Naive thymus-derived CD4-positive, alpha-beta T cell (primary cell): ENCODE results near the gene AJM1. TPM values are rescaled to one million over a fixed set of nuclear protein-coding genes. Genes with fewer than 3 reads are reported as not detected.
"Not testable (repeated sequence)": the region's sequence is repeated elsewhere in the genome, so short reads cannot be mapped to it uniquely, and the experiment has no call there.

Experiments used
- ATAC-seq: fragments of 150-1000 bp; cut with Tn5 transposase; 2 replicates; pipeline ENCODE4 v1.10.0; 2021; ENCODE audit warnings: mild to moderate bottlenecking, moderate library complexity
- CTCF ChIA-PET: fragments of 350-600 bp; sonication (Branson Sonifier 250); formaldehyde crosslinking; loops from one replicate; lab custom pipeline; 2021; ENCODE audit warnings: antibody characterized with exemption; lab: Charles Lee
- POLR2A ChIA-PET: fragments of 350-600 bp; sonication (Branson Sonifier 250); formaldehyde crosslinking; loops from one replicate; lab custom pipeline; 2021; ENCODE audit warnings: antibody characterized with exemption, inconsistent platforms; lab: Charles Lee
- DNase-seq, 9 donors: peaks; one replicate each; pipeline versions ENCODE4 v3.0.0 to v3.0.0-alpha.2; 2020 to 2022; ENCODE audit warnings: mixed read lengths in 1 of 9
- H3K27ac ChIP-seq: one replicate; pipeline ENCODE4 v1.7.0; 2013; ENCODE audit warnings: mild to moderate bottlenecking, low read depth, low read length, moderate library complexity
- H3K27me3 ChIP-seq, 2 donors: one replicate each; pipeline ENCODE4 v1.7.0; 2013; ENCODE audit warnings: low read length in 2 of 2, mild to moderate bottlenecking in 2 of 2, moderate library complexity in 2 of 2; ENCODE audit not compliant: control insufficient read depth in 2 of 2, insufficient read depth in 2 of 2
- H3K36me3 ChIP-seq, 3 experiments: 1 replicate in 2 of 3; 2 replicates in 1 of 3; pipeline ENCODE4 v1.7.0; 2013; ENCODE audit warnings: low read length in 3 of 3, mild to moderate bottlenecking in 3 of 3, moderate library complexity in 1 of 3; ENCODE audit not compliant: insufficient read depth in 3 of 3, control insufficient read depth in 2 of 3
- H3K4me1 ChIP-seq, 2 donors: one replicate each; pipeline ENCODE4 v1.7.0; 2013; ENCODE audit warnings: low read length in 2 of 2, mild to moderate bottlenecking in 2 of 2, moderate library complexity in 1 of 2; ENCODE audit not compliant: control insufficient read depth in 2 of 2, insufficient read depth in 2 of 2
- H3K4me3 ChIP-seq: 2 replicates; pipeline ENCODE4 v1.7.0; 2013; ENCODE audit warnings: mild to moderate bottlenecking, low read length
- H3K9me3 ChIP-seq, 3 experiments: 1 replicate in 2 of 3; 2 replicates in 1 of 3; pipeline ENCODE4 v1.7.0; 2013; ENCODE audit warnings: low read length in 3 of 3; ENCODE audit not compliant: control insufficient read depth in 2 of 3
- H3K27ac Mint-ChIP-seq, 9 donors: one replicate each; pipeline ENCODE4 v1.8.0; 2020 to 2022; ENCODE audit warnings: mixed read lengths in 9 of 9, mild to moderate bottlenecking in 8 of 9, moderate library complexity in 5 of 9, inconsistent platforms in 2 of 9
- H3K27me3 Mint-ChIP-seq, 5 donors: one replicate each; pipeline ENCODE4 v1.8.0; 2021 to 2022; ENCODE audit warnings: mixed read lengths in 5 of 5, mild to moderate bottlenecking in 1 of 5
- H3K36me3 Mint-ChIP-seq, 5 donors: one replicate each; pipeline ENCODE4 v1.8.0; 2020 to 2022; ENCODE audit warnings: mixed read lengths in 5 of 5, mild to moderate bottlenecking in 3 of 5, inconsistent platforms in 1 of 5
- H3K4me1 Mint-ChIP-seq, 7 donors: one replicate each; pipeline ENCODE4 v1.8.0; 2020 to 2022; ENCODE audit warnings: mixed read lengths in 7 of 7, mild to moderate bottlenecking in 3 of 7, inconsistent platforms in 1 of 7
- H3K4me3 Mint-ChIP-seq, 10 donors: one replicate each; pipeline ENCODE4 v1.8.0; 2020 to 2022; ENCODE audit warnings: mild to moderate bottlenecking in 10 of 10, mixed read lengths in 10 of 10, moderate library complexity in 6 of 10, inconsistent platforms in 2 of 10
- H3K9me3 Mint-ChIP-seq, 11 donors: one replicate each; pipeline ENCODE4 v1.8.0; 2020 to 2022; ENCODE audit warnings: mixed read lengths in 11 of 11, mild to moderate bottlenecking in 4 of 11, inconsistent platforms in 1 of 11, moderate library complexity in 1 of 11
- intact Hi-C, 2 donors: fragments of 100-400 bp; cut with micrococcal nuclease; formaldehyde crosslinking; loops; one replicate each; pipeline ENCODE4 v1.15.1; 2023
- polyA plus RNA-seq, 2 donors: library from polyadenylated mRNA; unstranded; fragments of 300-500 nt; fragmentation: Illumina TruSeq; gene quantifications; one replicate each; pipeline ENCODE4 v1.2.3, GENCODE V29; 2021
- total RNA-seq, 6 experiments: library from RNA in 5 of 6; stranded (reverse) in 5 of 6; gene quantifications; 1 replicate in 5 of 6; 2 replicates in 1 of 6; pipeline ENCODE4 v1.2.3 and lab custom pipeline; 2021 to 2026

Gene AJM1
- total RNA-seq (1 to 10 TPM in 3 of 5 experiments, under 1 TPM in 2; 0.81 to 7.5 (median 1.8) TPM), polyA plus RNA-seq (under 1 TPM in 1 of 2 donors, not detected in 1; 0.04 TPM), total RNA-seq (lab: John Stamatoyannopoulos, UW) (1.2 reads per million)

DNA sequence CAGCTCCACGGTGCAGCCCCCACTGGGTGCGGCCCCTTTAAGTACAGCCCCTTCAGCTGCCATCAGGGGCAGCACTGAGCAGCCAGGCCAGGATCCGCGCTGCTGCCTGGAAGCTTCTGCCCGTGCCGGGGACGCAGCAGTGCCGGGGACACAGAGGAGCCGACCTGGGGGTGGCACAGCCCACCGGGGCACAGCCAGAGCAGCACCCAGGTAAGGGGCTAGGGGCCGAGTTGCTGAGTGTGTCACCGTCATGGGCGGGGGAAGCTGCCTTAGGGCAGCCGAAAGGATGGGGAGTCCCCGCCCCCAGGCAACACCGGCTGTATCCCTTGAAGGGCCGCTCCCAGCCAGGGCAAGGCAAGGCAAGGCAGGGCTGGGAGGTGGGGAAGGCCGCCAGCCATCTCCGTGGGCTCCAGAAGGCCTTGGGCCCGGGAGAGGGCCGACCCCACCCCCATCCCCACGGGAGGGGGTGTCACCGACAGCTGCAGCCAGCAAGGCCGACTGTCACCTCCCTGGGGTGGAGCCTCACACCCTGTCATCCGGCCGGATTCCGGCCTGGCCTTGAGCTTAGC, at the start of gene AJM1:
Gene AJM1, plus strand, starts transcription at position 99 of the 569 bp plus-strand sequence. CDS start 1,937 bp downstream, outside the sequence.
- H3K9me3 ChIP-seq, H3K9me3 Mint-ChIP-seq, H3K27me3 ChIP-seq, H3K36me3 Mint-ChIP-seq, H3K27ac ChIP-seq, H3K4me1 ChIP-seq: not testable (repeated sequence)
- DNase-seq (peak; percentile 63 to 82 (median 77)), ATAC-seq (peak; percentile 93)
- intact Hi-C loops = loop anchor here in 1 of 2 donors (1.0 kb wide), 4 partner anchors 44 to 193 kb away; partner anchors contain the start of genes FBXW5 and TRAF2
- Histone ChIP-seq H3K36me3 (peaks cover 0 to 19% (median 0%) of the 10 kb centered on the region in 3 experiments), H3K4me3 (peak within 1 kb of the TSS; percentile 83)
- ChIA-PET CTCF (interaction anchor here (1.0 to 1.1 kb wide), 2 partner anchors 25 to 193 kb away, joined by 3 to 6 read pairs; no protein-coding TSS in a partner anchor), POLR2A (interaction anchor here (0.6 to 1.9 kb wide), 4 partner anchors 40 to 105 kb away, joined by 3 to 7 read pairs (median 4); partner anchors contain the start of gene TRAF2)
- H3K4me3 Mint-ChIP-seq = peak within 1 kb of the TSS; percentile 71 to 94 (median 82)
- H3K27ac Mint-ChIP-seq = peak within 1 kb of the TSS in 2 of 9 donors; percentile 48 to 72
- H3K27me3 Mint-ChIP-seq = peaks cover 0 to 13% (median 0%) of the 10 kb centered on the region in 5 donors
- peaks cover 2 to 19% (median 11%) of the 10 kb centered on the region in 7 donors for H3K4me1 Mint-ChIP-seq

DNA sequence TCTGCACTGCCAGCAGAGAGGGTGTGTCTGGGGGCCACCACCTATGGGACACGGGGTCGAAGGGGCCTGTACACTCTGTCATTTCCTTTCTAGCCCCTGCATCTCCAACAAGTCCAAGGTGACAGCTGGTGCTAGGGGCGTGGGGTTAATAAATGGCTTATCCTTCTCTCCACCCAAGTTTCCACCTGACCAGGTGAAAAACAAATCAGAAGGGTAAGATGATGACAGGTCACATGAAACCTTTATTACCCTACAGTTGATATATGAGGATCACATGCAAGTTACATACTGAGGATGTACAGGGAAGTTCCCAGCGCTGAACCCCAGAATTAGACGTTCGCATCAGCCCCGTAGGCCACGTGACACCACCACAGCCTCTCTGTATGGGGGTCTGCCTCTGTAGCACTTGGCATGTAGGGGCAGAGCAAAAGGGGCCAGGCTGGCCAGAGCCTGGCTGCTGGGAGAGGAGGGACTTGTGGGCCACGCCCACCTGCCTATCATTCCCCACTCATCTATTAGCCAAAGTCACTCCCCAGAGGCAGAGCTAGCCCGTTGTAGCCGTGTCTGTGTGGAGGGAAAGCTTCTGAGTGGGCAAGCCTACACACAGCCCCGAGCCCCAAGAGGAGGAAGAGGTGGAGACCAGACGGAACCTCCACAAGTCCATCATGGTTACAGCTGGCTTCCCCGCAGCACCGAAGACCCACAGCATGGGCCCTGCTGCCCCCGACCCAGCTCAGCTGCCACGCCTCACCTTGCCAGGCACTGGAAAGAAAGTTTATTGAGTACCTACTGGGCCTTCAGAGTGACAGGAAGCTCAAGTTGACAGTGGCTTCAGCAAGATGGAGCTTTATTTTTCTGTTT, 49.0 kb upstream of the AJM1 start:
- DNase-seq = no peak

DNA sequence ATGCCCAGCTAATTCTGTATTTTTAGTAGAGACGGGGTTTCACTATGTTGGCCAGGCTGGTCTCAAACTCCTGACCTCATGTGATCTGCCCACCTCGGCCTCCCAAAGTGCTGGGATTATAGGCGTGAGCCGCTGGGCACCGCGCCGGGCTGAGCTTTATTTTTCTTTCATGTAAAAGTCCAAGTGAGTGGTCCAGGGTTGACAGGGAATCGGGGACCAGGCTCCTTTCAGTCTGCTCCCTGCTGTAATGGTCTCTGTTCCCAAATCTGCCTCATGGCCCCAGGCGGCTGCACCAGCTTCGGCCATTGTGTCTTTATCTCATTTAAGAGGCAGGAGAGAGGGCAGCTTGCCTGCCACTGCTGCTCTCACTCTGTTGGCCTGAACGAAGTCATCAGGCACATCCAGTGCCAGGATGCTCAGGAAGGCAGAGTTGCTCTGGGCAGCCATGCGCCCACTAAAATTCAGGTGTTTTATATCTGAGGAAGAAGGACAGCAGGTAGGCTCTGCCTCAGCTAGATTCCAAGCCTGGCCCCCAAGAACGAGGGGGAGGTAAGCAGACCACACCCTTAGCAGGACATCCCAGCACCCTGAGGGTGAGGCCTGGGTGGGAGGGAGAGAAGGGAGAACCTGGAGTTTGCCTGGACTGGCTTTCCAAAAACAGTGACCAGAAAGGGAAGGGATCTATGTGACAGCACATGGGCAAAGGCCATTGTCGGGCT, 47.8 kb upstream of the AJM1 start:
- H3K4me3 Mint-ChIP-seq = peak overlapping the region in 1 of 10 donors; percentile 45
- peaks cover 0 to 22% (median 0%) of the 10 kb centered on the region in 5 donors for H3K27me3 Mint-ChIP-seq
- ChIA-PET POLR2A (interaction anchor here (5.9 kb wide), 1 partner anchor 12 kb away, joined by 38 read pairs; the partner anchor contains the start of gene RABL6), CTCF (interaction anchor here (1.0 to 2.5 kb wide), 2 partner anchors 12 to 13 kb away, joined by 3 to 9 read pairs; partner anchors contain the start of gene RABL6)
- Histone ChIP-seq H3K27ac (peak overlapping the region; percentile 39), H3K9me3 (no peaks in the 10 kb centered on the region), H3K4me3 (no peak overlapping the region), H3K36me3 (peaks cover 0 to 17% (median 3%) of the 10 kb centered on the region in 3 experiments), H3K4me1 (peaks cover 21 to 31% of the 10 kb centered on the region in 2 donors), H3K27me3 (no peaks in the 10 kb centered on the region)
- H3K36me3 Mint-ChIP-seq = peaks cover 0 to 5% (median 0%) of the 10 kb centered on the region in 5 donors
- DNase-seq = no peak
- intact Hi-C loops = loop anchor here in 1 of 2 donors (5.0 kb wide), 1 partner anchor 658 kb away; no protein-coding TSS in a partner anchor
- ATAC-seq = no peak
- H3K4me1 Mint-ChIP-seq = peaks cover 9 to 40% (median 30%) of the 10 kb centered on the region in 7 donors
- H3K9me3 Mint-ChIP-seq = no peaks in the 10 kb centered on the region
- H3K27ac Mint-ChIP-seq = peak overlapping the region in 3 of 9 donors; percentile 9 to 65 (median 46)

More for the DNA sequence above, 49.0 kb upstream of the AJM1 start:
- H3K27ac Mint-ChIP-seq = peak overlapping the region in 4 of 9 donors; percentile 10 to 56 (median 16)
- peaks cover 0 to 17% (median 3%) of the 10 kb centered on the region in 3 experiments for H3K36me3 ChIP-seq
- CTCF ChIA-PET = interaction anchor here (1.0 to 2.5 kb wide), 3 partner anchors 13 to 399 kb away, joined by 3 to 9 read pairs (median 3); partner anchors contain the start of gene RABL6
- no peak overlapping the region for H3K4me3 ChIP-seq
- POLR2A ChIA-PET = interaction anchor here (5.9 kb wide), 1 partner anchor 13 kb away, joined by 38 read pairs; the partner anchor contains the start of gene RABL6
- H3K36me3 Mint-ChIP-seq = peaks cover 0 to 5% (median 0%) of the 10 kb centered on the region in 5 donors
- H3K27ac ChIP-seq = peak overlapping the region; percentile 91
- H3K4me1 Mint-ChIP-seq = peaks cover 10 to 44% (median 37%) of the 10 kb centered on the region in 7 donors
- intact Hi-C loops = loop anchor here in 1 of 2 donors (5.0 kb wide), 1 partner anchor 659 kb away; no protein-coding TSS in a partner anchor
- ATAC-seq = no peak
- H3K27me3 ChIP-seq = no peaks in the 10 kb centered on the region
- H3K4me1 ChIP-seq = peaks cover 18 to 25% of the 10 kb centered on the region in 2 donors
- H3K9me3 ChIP-seq = no peaks in the 10 kb centered on the region
- H3K9me3 Mint-ChIP-seq = no peaks in the 10 kb centered on the region
- H3K4me3 Mint-ChIP-seq = peak overlapping the region in 6 of 10 donors; percentile 10 to 53 (median 33)
- peaks cover 0 to 18% (median 0%) of the 10 kb centered on the region in 5 donors for H3K27me3 Mint-ChIP-seq

DNA sequence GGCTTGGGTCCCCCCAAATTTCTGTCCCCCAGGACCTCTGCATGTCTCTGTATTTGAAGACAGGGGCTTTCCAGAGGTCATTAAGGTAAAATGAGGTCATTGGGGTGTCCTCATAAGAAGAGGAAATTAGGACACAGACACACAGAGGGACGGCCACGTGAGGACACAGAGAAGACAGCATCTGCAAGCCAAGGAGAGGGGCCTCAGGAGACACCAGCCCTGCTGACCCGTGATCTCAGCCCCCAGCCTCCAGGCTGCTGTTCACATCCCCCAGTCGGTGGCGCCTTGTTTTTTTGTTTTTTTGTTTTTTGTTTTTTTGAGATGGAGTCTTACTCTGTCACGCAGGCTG, 47.3 kb upstream of the AJM1 start:
- peaks cover 25 to 32% of the 10 kb centered on the region in 2 donors for H3K4me1 ChIP-seq
- peak overlapping the region; percentile 39 for H3K27ac ChIP-seq
- no peaks in the 10 kb centered on the region for H3K9me3 Mint-ChIP-seq
- peaks cover 9 to 40% (median 30%) of the 10 kb centered on the region in 7 donors for H3K4me1 Mint-ChIP-seq
- H3K27me3 Mint-ChIP-seq = peaks cover 0 to 23% (median 0%) of the 10 kb centered on the region in 5 donors
- ChIA-PET POLR2A (interaction anchor here (5.9 kb wide), 1 partner anchor 11 kb away, joined by 38 read pairs; the partner anchor contains the start of gene RABL6), CTCF (no interaction called here)
- ATAC-seq = no peak
- peaks cover 0 to 5% (median 0%) of the 10 kb centered on the region in 5 donors for H3K36me3 Mint-ChIP-seq
- peaks cover 0 to 17% (median 3%) of the 10 kb centered on the region in 3 experiments for H3K36me3 ChIP-seq
- no peak overlapping the region for H3K4me3 ChIP-seq
- DNase-seq = no peak
- peak overlapping the region in 1 of 10 donors; percentile 45 for H3K4me3 Mint-ChIP-seq
- H3K9me3 ChIP-seq = no peaks in the 10 kb centered on the region
- H3K27me3 ChIP-seq = no peaks in the 10 kb centered on the region
- intact Hi-C loops = loop anchor here in 1 of 2 donors (5.0 kb wide), 1 partner anchor 657 kb away; no protein-coding TSS in a partner anchor
- H3K27ac Mint-ChIP-seq = peak overlapping the region in 1 of 9 donors; percentile 46

DNA sequence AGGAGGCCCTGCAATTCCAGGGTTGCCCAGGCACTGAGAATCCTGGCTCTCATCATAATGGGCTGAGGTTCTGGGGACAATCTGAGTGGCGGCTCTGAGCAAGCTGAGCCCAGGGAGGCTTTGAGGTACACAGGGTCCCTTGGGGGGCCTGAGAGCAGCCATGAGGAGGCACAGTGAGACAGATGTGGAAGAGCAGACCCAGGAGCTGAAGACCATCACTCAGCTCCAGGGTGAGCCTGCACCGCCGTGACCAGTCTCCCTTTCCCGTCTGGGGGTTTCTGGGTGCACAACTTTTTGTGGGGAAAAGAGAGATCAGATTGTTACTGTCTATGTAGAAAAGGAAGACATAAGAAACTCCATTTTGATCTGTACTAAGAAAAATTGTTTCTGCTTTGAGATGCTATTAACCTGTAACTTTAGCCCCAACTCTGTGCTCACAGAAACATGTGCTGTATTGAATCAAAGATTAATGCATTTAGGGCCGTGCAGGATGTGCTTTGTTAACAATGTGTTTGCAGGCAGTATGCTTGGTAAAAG, 46.0 kb upstream of the AJM1 start, which contains the start of gene CCDC183:
Gene CCDC183, plus strand, starts transcription at position 101 of the 537 bp plus-strand sequence. Its CDS starts 60 bp downstream, at position 161.
- H3K27me3 ChIP-seq = no peaks in the 10 kb centered on the region
- ATAC-seq = no peak
- CTCF ChIA-PET = no interaction called here

More for the DNA sequence above, 46.0 kb upstream of the AJM1 start, which contains the start of gene CCDC183:
- Histone ChIP-seq H3K36me3 (peaks cover 0 to 17% (median 3%) of the 10 kb centered on the region in 3 experiments), H3K4me3 (no peak within 1 kb of the TSS), H3K9me3 (no peaks in the 10 kb centered on the region), H3K4me1 (peaks cover 22 to 34% of the 10 kb centered on the region in 2 donors), H3K27ac (no peak within 1 kb of the TSS)
- Mint-ChIP-seq H3K36me3 (peaks cover 0 to 5% (median 0%) of the 10 kb centered on the region in 5 donors), H3K27me3 (peaks cover 0 to 34% (median 0%) of the 10 kb centered on the region in 5 donors), H3K9me3 (no peaks in the 10 kb centered on the region), H3K4me1 (peaks cover 13 to 49% (median 38%) of the 10 kb centered on the region in 7 donors), H3K27ac (peak within 1 kb of the TSS in 5 of 9 donors; percentile 21 to 52 (median 33)), H3K4me3 (peak within 1 kb of the TSS in 8 of 10 donors; percentile 6 to 54 (median 34))
- DNase-seq = no peak
- intact Hi-C loops = no loop called here
- POLR2A ChIA-PET = interaction anchor here (0.6 to 1.4 kb wide), 2 partner anchors 84 to 626 kb away, joined by 3 read pairs; no protein-coding TSS in a partner anchor
